NCI-H2171 treated with DMSO at 0.1 percent for 48 hours (cell line): ENCODE results near the gene CCDC192.
A peak's percentile ranks its signal among the peaks of the same experiment; 100 is the strongest.

Source experiments
- DNase-seq: peaks from one replicate; lab custom pipeline; 2025; lab: John Stamatoyannopoulos, UW

CCDC192 gene

DNA sequence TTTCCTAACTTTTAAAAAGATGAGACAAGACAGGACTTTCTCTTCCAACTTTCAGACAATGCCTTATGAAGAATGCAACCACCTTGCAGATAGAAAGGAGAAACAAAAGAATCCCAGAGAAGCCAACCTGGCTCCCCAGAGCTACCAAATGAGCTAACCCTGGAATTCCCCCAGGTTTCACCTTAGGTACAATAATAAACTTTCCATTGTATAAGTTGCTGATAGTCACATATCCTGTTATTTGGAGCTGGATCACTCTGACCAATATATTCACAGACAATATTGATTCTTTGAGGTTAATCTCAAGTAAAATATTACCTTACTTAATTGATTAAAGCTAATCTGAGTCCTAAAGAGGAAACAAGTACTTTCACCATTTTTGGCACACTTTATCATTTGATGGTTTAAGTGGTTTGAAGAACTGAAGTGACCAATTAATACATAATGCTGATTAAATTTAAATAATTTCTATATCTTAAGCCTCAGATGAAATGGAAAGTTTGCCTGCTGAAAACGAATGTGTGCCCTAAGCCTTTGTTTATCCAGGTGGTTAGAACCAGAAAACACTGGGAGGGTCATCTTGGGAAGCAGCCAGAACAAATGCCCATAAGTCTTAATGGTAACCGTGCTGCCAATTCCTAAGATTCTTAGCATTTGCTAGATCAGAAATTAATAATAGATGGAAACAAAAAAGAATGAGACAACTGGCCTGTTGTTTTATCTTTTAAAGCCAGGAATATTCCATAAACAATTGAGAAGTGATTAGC is 220.8 kb downstream of the CCDC192 start:
- DNase-seq: no peak

- no peak for DNase-seq
Measured at GRCh38 chr5:127924606-127925005, 221.4 kb downstream of the CCDC192 start.

DNA sequence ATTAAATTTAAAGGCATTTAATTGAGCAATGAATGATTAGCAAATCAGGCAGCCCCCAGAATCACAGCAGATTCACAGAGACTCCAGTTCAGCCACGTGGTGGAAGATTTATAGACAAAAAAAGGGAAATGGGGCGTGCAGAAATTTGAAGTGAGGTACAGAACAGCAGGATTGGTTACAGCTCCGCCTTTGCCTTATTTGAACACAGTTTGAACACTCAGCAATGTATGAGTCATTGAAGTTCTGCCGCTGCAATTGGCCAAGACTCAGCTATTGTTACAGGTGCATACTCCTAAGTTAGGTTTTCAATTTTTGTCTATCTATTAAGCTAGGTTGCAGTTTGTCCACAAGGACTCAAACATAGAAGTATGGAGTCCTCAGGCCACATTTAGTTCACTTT is 222.7 kb downstream of the CCDC192 start:
- DNase-seq: peak; percentile 4

GRCh38 chr5:127926974-127927373 is 223.8 kb downstream of the CCDC192 start:
- DNase-seq: no peak

- no peak for DNase-seq
Measured at GRCh38 chr5:127928053-127928452, 224.9 kb downstream of the CCDC192 start.

DNA sequence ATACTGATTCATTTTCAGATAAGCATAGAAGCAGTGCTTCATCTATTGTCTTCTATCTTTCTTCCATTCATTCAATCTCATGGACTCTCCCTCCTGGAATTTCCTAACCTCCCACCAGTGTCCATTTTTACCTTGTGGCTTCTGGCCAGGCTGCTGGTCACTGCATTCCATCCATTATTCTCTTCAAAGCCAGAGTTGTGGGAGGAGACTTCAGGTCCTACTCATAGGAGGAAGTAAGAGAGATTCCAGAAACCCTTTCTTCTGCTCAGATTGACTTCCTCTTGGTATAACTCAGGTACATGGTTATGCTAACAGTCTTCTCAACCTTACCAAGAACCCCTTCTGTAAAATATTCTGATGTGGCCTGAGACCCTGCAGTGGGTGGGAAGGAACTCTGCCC is 227.1 kb downstream of the CCDC192 start:
- no peak for DNase-seq

GRCh38 chr5:127931396-127931795 is 228.2 kb downstream of the CCDC192 start:
- no peak for DNase-seq

DNA sequence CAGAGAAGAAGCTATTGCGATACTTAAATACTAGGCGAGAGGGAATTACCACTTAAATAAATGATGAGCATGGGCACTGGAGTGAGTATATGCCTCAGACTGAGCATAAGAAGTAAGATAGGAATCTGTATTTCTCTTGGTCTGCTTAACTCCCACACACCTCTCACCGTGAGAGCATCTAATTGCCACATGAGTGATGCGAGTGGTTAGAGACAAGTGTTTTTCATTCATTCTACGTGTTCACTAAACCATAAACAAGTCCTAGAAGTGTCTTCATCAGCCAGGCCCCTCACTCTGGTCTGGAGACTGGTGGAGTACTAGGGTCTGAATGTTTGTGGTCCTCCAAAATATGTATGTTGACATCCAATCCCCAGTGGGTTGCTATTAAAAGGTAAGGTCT is 230.2 kb downstream of the CCDC192 start:
- DNase-seq: no peak

DNA sequence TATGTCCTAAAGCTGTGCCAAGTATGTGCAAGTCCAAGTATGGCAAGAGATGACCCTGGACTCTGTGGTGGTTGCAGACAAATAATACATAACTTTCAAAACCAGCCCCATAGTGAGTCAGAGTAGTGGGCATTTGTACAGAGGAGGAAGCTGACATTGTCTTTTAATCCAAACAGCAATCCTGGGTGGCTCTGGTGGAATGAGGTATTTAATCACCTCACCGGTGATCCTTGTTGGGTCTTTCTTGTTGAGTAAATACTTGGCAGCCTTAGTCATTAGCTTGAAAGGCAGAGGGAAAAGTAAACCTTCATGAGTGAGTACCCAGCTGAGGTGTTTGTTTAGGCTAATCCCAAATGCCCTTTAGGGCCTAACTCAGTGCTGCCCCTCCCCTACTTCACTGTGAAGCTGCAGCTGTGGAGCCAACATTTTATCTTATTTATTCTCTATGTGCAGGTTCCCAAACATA is 231.6 kb downstream of the CCDC192 start:
- DNase-seq: no peak

DNA sequence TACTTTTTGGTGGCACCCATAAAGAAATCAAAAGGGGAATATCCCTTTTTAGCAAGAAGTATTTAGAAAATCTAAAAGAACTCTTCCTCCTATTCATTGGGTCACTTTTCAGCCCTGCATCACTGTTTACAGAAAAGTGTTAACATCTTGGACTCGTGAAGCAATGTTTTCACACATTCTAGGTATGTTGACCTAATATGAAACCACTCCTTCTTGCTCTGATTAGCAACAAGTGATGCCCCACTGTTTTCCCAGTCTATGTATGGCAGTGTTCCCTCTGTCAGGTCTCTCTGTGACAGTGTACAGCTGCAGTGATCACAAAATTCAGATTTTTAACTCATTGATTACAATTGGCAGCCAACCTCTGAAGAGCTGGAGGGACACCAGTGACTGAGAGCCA is 232.2 kb downstream of the CCDC192 start:
- no peak for DNase-seq

- DNase-seq: no peak
Measured at GRCh38 chr5:127936439-127936972, 233.3 kb downstream of the CCDC192 start.

DNA sequence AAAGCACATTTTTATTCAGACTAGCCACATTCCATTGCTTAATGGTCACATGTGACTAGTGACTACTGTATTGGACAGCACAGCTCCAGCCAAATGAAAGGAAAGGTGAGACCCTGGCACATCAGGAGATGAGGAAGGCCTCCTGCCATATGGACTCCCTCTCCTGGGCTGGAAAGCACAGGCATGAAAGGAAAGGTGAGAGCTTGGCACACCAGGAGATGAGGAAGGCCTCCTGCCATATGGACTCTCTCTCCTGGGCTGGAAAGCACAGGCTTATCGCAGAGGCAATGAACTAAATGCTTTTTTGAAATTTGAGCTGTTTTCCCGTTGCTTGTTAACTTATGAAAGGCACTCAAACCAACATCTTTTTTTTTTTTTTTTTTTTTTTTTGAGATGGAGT is 235.6 kb downstream of the CCDC192 start:
- DNase-seq: peak; percentile 94

DNA sequence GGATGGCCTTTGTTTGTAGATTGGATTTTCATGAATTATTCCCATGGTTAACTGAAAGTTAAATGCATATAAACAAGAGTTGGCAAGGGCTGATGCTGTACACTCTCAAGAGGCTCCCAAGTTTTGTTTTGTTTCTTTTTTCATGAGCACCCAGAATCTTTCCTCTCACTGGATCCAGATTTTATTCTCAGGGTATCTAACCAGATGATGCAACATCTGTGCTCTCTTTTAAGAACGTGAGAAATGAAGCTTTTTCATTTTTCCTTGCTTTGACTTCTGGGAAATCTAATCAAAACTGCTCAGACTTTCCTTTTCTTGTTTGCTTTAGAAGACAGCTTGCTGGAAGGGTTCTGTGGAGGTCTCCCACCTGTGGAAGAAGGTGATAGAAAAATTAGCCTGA is 237.7 kb downstream of the CCDC192 start:
- DNase-seq: peak; percentile 36

- peak; percentile 85 for DNase-seq
Measured at GRCh38 chr5:127941646-127942045, 238.5 kb downstream of the CCDC192 start.

- DNase-seq: peak; percentile 18
Measured at GRCh38 chr5:127942246-127943060, 239.3 kb downstream of the CCDC192 start.

GRCh38 chr5:127943061-127943371 is 239.8 kb downstream of the CCDC192 start:
- DNase-seq: no peak

- no peak for DNase-seq
Measured at GRCh38 chr5:127944125-127944524, 240.9 kb downstream of the CCDC192 start.

DNA sequence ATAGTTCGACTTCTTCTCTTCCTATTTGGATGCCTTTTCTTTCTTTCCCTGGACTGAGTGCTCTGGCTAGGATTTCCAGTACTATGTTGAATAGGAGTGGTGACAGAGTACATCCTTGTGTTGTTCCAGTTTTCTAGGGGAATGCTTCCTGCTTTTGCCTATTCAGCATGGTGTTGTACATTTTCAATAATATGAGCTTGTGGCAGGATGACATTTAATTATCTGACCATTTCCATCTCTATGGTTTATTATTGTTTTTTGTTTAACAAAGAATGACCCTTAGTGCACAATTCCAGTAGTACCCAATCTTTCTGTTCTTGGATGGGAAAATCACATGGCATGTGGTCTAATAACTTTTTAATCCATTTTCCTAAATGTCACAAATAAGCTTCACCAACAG is 244.8 kb downstream of the CCDC192 start:
- no peak for DNase-seq

GRCh38 chr5:127950707-127951391 is 247.7 kb downstream of the CCDC192 start:
- DNase-seq: peak; percentile 90

DNA sequence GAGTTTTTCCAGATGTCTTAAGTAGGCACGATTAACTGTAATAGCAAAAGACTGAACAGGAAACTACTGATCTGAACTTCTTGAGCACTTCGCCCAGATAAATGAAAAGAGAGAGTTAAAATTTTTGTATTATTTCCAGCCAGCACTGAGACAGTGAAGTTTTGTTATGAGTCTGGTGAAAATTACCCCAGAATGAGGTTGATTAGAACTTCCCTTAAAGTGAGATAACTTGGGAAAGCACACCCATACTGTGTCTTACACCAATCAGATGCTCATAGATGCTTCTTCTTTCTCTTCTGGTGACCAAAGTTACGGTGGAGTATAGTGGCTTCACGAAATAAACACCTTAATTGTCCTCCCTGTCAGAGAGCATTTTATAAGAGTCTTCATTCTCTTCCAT is 248.6 kb downstream of the CCDC192 start:
- DNase-seq: no peak

- DNase-seq: peak; percentile 55
Measured at GRCh38 chr5:127957183-127957582, 254.0 kb downstream of the CCDC192 start.

DNA sequence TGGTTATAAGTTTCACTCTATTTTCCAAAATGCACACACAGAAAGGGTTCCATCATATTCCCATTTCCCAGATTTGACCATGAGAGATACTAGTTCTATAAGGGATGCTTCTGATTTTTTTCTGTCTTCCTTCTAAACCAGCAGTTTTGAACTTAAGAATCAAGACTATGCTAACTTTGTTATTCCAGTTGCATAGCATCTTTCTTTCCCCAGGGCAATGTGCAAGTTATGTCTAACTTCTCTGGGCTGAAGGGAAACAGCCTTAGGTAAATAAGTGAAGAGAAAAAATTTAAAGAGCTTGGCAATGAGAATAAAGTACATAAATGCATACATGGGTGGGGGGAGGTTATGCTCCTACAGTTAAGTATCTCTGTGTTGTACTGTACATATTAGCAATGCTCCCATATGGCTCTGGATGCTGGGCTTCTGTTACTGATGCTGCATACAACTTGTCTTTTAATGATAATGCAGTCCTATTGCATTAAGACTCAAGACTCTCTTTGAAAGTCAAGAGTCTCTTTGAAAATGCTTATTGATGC is 254.6 kb downstream of the CCDC192 start:
- DNase-seq: peak; percentile 5
